ENCODE measurements around the gene HEATR3. TPM values are rescaled to one million over a fixed set of nuclear protein-coding genes. Genes with fewer than 3 reads are reported as not detected.

HEATR3 gene
- total RNA-seq, 1 experiment from 2014 or later = 22.1 TPM

DNA sequence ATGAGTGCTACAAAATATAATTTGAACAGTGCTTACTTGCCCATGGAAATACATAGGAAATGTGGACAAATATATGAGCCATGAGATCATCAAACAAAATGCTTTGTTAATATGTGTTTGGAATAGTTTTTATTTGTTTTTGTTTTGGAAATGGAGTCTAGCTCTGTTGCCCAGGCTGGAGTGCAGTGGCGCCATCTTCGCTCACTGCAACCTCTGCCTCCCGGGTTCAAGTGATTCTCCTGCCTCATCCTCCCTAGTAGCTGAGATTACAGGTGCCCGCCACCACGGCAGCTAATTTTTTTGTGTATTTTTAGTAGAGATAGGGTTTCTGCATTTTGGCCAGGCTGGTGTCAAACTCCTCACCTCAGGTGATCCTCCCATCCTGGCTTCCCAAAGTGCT is 37.9 kb upstream of the HEATR3 start:
- no peak for DNase-seq
- peaks cover 19% of the 10 kb centered on the region; the same call in 1 of the 2 replicates for H3K36me3 ChIP-seq (ENCODE audit: insufficient read depth, low read length)
- H3K9ac ChIP-seq (ENCODE audit: low read length) = no peak overlapping the region
- H3K27ac ChIP-seq (ENCODE audit: low read length) = no peak overlapping the region
- no peak overlapping the region for H3K4me2 ChIP-seq (ENCODE audit: low read depth, low read length, poor library complexity, severe bottlenecking)
- H3K79me2 ChIP-seq (ENCODE audit: low read length) = peaks cover 54% of the 10 kb centered on the region
- H3K4me3 ChIP-seq (ENCODE audit: low read length) = no peak overlapping the region
- peaks cover 14% of the 10 kb centered on the region for H3K4me1 ChIP-seq (ENCODE audit: low read length)
- H3K27me3 ChIP-seq (ENCODE audit: low read length) = no peaks in the 10 kb centered on the region
- H4K20me1 ChIP-seq (ENCODE audit: insufficient read depth, low read depth, low read length) = no peaks in the 10 kb centered on the region
- H3K9me3 ChIP-seq (ENCODE audit: low read length) = no peaks in the 10 kb centered on the region
- H3K9me2 ChIP-seq (replicated peaks; ENCODE audit: insufficient read depth, low read length) = no peaks in the 10 kb centered on the region
- no peak overlapping the region for H2AFZ ChIP-seq (ENCODE audit: low read length)

DNA sequence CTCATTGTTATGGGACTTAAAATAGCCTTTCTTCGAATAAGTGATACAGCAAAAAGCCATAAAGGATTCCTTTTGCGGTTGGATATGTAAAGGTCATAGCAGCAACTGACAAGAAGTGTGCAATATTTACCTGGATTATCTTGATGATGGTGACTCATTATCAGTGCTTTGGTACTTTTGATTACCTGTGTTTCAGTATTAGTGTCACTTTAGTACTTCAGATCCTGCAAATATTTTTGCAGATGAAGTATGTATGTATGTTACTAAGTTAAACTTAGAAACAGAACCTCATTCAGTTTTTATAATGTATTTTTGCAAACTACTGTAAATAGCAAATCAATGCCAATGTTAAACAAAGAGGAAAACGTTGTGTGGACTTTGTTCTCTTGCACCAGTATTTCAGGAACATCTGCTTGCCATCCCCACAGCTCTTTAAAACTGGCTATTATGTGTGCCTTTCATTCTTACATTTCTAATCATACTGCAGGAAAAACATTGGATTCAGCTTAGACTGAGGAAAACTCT is 30.2 kb upstream of the HEATR3 start:
- Histone ChIP-seq H3K27ac (ENCODE audit: low read length) (no peak overlapping the region), H2AFZ (ENCODE audit: low read length) (no peak overlapping the region), H3K4me3 (ENCODE audit: low read length) (no peak overlapping the region), H3K9ac (ENCODE audit: low read length) (no peak overlapping the region), H3K27me3 (ENCODE audit: low read length) (no peaks in the 10 kb centered on the region), H3K36me3 (ENCODE audit: insufficient read depth, low read length) (peaks cover 11% of the 10 kb centered on the region; the same call in 1 of the 2 replicates), H3K4me1 (ENCODE audit: low read length) (peaks cover 4% of the 10 kb centered on the region), H3K9me3 (ENCODE audit: low read length) (no peaks in the 10 kb centered on the region), H3K4me2 (ENCODE audit: low read depth, low read length, poor library complexity, severe bottlenecking) (no peak overlapping the region), H3K79me2 (ENCODE audit: low read length) (0 out of 2 replicates have a peak, but pooled peaks cover 2% of the 10 kb centered on the region), H4K20me1 (ENCODE audit: insufficient read depth, low read depth, low read length) (no peaks in the 10 kb centered on the region), H3K9me2 (replicated peaks; ENCODE audit: insufficient read depth, low read length) (no peaks in the 10 kb centered on the region)
- DNase-seq = no peak

DNA sequence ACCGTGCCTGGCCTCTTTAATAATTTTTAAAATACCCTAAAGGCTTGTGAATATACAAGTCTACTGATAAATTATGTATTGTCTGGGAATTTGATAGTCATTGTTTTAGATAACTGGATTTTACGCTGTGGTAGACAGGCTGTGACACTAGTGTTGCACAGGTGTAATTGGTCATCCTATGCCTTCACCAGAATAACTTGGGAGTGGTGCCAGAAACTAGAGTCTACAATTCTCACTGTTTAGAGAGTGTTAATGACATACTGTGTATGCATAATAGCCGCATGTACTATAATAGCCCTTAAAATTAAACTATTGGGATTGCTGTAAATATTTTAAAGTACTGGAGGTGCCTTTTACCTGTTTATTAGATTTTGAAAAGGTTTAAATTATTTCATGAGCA is 29.3 kb upstream of the HEATR3 start:
- Histone ChIP-seq H3K27me3 (ENCODE audit: low read length) (no peaks in the 10 kb centered on the region), H3K9me3 (ENCODE audit: low read length) (no peaks in the 10 kb centered on the region), H3K9ac (ENCODE audit: low read length) (no peak overlapping the region), H4K20me1 (ENCODE audit: insufficient read depth, low read depth, low read length) (no peaks in the 10 kb centered on the region), H3K79me2 (ENCODE audit: low read length) (no peaks in the 10 kb centered on the region), H3K4me2 (ENCODE audit: low read depth, low read length, poor library complexity, severe bottlenecking) (no peak overlapping the region), H3K4me3 (ENCODE audit: low read length) (no peak overlapping the region), H3K36me3 (ENCODE audit: insufficient read depth, low read length) (peaks cover 7% of the 10 kb centered on the region; the same call in 1 of the 2 replicates), H3K27ac (ENCODE audit: low read length) (no peak overlapping the region), H3K4me1 (ENCODE audit: low read length) (peaks cover 4% of the 10 kb centered on the region), H3K9me2 (replicated peaks; ENCODE audit: insufficient read depth, low read length) (no peaks in the 10 kb centered on the region), H2AFZ (ENCODE audit: low read length) (no peak overlapping the region)
- DNase-seq = no peak

DNA sequence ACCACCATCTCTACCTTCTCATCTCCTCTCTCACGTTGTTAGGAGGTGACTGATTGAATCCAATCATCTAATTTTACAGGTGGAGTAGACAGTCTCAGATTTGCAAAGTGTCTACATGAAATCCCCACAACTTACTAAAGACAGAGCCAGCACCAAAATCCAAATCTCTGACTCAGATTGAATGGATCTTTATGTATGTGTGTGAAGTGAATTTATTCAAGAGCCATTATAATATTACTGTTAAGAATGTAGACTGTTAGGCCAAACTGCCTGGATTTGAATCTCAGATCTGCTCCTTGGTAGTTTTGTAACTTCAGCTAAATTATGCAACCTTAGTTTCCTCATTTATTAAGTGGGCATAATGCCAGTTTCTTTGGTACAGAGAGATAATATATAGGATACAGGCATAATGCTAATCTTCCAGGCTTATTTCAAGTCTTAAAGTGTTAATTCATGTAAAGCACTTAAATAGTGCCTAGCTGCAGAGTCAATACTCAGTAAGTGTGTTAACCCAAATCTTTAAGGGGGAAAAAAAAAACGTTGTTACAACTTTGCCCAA is 28.0 kb upstream of the HEATR3 start:
- no peaks in the 10 kb centered on the region for H3K27me3 ChIP-seq (ENCODE audit: low read length)
- no peaks in the 10 kb centered on the region for H4K20me1 ChIP-seq (ENCODE audit: insufficient read depth, low read depth, low read length)
- H2AFZ ChIP-seq (ENCODE audit: low read length) = no peak overlapping the region
- H3K79me2 ChIP-seq (ENCODE audit: low read length) = no peaks in the 10 kb centered on the region
- no peak overlapping the region for H3K4me2 ChIP-seq (ENCODE audit: low read depth, low read length, poor library complexity, severe bottlenecking)
- H3K4me3 ChIP-seq (ENCODE audit: low read length) = no peak overlapping the region
- peaks cover 4% of the 10 kb centered on the region; the same call in 1 of the 2 replicates for H3K36me3 ChIP-seq (ENCODE audit: insufficient read depth, low read length)
- no peak overlapping the region for H3K27ac ChIP-seq (ENCODE audit: low read length)
- H3K4me1 ChIP-seq (ENCODE audit: low read length) = peaks cover 4% of the 10 kb centered on the region
- no peak overlapping the region for H3K9ac ChIP-seq (ENCODE audit: low read length)
- no peaks in the 10 kb centered on the region for H3K9me3 ChIP-seq (ENCODE audit: low read length)
- no peak for DNase-seq
- H3K9me2 ChIP-seq (replicated peaks; ENCODE audit: insufficient read depth, low read length) = no peaks in the 10 kb centered on the region

DNA sequence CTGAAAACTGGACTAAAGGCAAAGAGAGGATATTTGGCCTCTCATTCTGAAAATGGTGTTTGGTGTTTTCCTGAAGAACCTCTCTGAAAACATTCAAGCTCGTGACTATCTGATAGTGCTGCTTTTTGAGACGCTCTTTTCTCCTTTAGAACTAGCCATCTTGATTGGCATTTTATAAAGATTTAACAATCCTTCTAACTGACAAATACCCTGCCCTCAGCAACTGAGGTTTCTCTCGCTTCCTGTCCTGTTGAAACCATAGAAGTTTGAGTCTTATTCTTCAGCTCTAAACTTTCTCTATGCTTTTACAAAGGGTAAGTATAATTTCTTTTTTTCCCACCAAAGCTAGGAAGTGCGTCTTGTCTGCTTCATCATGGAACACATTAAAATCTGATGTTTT is 27.5 kb upstream of the HEATR3 start:
- no peaks in the 10 kb centered on the region for H4K20me1 ChIP-seq (ENCODE audit: insufficient read depth, low read depth, low read length)
- no peak for DNase-seq
- H3K9ac ChIP-seq (ENCODE audit: low read length) = no peak overlapping the region
- H3K9me2 ChIP-seq (replicated peaks; ENCODE audit: insufficient read depth, low read length) = no peaks in the 10 kb centered on the region
- no peak overlapping the region for H3K4me2 ChIP-seq (ENCODE audit: low read depth, low read length, poor library complexity, severe bottlenecking)
- no peaks in the 10 kb centered on the region for H3K79me2 ChIP-seq (ENCODE audit: low read length)
- H3K36me3 ChIP-seq (ENCODE audit: insufficient read depth, low read length) = peaks cover 4% of the 10 kb centered on the region; the same call in 1 of the 2 replicates
- no peak overlapping the region for H2AFZ ChIP-seq (ENCODE audit: low read length)
- no peak overlapping the region for H3K4me3 ChIP-seq (ENCODE audit: low read length)
- peaks cover 4% of the 10 kb centered on the region for H3K4me1 ChIP-seq (ENCODE audit: low read length)
- H3K27ac ChIP-seq (ENCODE audit: low read length) = no peak overlapping the region
- H3K9me3 ChIP-seq (ENCODE audit: low read length) = no peaks in the 10 kb centered on the region
- H3K27me3 ChIP-seq (ENCODE audit: low read length) = no peaks in the 10 kb centered on the region

DNA sequence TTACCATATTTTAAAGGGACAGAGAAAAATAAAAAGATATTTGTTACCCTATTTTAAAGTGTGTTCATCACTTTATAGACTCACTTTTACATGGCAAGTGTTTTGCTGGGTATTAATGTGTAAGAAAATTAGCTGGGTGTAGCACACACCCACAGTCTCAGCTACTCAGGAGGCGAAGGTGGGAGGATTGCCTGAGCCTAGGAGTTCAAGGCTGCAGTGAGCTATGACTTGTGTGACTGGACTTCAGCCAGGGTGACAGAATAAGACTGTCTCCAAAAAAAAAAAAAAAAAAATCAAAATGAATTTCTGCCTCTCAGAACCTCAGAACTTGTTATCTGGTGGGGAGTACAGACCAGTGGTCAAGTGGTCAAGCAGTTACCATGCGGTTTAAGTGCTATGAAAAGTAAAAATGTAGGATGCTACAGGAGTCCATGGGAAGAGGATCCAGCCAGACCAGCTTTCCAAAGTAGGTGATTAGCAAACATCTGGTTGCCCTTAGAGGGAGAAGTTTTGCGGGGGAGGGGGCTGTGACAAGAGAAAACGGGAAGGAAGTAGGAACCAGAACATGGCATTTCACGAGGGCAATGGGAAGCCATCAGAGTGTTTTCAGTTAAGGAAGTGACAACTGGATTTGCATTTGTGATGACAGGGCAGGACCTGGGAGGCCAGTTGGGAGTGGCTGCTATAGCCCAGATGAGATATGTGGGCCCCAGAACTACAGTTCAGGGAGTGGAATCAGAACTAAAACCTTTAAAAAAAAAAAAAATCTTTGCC is 26.8 kb upstream of the HEATR3 start:
- H3K9ac ChIP-seq (ENCODE audit: low read length) = no peak overlapping the region
- peaks cover 4% of the 10 kb centered on the region for H3K4me1 ChIP-seq (ENCODE audit: low read length)
- no peak overlapping the region for H3K4me3 ChIP-seq (ENCODE audit: low read length)
- H3K9me2 ChIP-seq (replicated peaks; ENCODE audit: insufficient read depth, low read length) = no peaks in the 10 kb centered on the region
- no peaks in the 10 kb centered on the region for H3K27me3 ChIP-seq (ENCODE audit: low read length)
- H3K4me2 ChIP-seq (ENCODE audit: low read depth, low read length, poor library complexity, severe bottlenecking) = no peak overlapping the region
- no peaks in the 10 kb centered on the region for H3K9me3 ChIP-seq (ENCODE audit: low read length)
- H3K79me2 ChIP-seq (ENCODE audit: low read length) = no peaks in the 10 kb centered on the region
- H4K20me1 ChIP-seq (ENCODE audit: insufficient read depth, low read depth, low read length) = no peaks in the 10 kb centered on the region
- no peak overlapping the region for H3K27ac ChIP-seq (ENCODE audit: low read length)
- H3K36me3 ChIP-seq (ENCODE audit: insufficient read depth, low read length) = peaks cover 4% of the 10 kb centered on the region; the same call in 1 of the 2 replicates
- DNase-seq = peak; percentile 55
- H2AFZ ChIP-seq (ENCODE audit: low read length) = no peak overlapping the region

DNA sequence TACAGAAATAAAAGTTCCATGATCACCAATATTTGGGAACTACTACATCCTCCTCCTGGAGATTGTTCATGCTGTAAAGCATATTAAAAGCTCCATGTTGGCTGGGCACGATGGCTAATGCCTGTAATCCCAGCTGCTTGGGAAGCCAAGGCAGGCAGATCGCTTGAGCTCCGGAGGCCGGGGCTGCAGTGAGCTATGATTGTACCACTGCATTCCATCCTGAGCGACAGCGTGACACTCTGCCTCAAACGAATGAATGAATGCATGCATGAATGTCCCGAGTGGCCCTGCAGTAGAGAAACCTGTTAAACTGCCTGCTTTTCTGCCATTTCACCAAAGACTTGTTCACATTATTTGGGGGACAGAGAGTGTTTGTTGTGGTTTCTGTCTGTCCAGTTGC is 25.8 kb upstream of the HEATR3 start:
- Histone ChIP-seq H2AFZ (ENCODE audit: low read length) (no peak overlapping the region), H3K4me3 (ENCODE audit: low read length) (no peak overlapping the region), H3K27ac (ENCODE audit: low read length) (no peak overlapping the region), H3K9me3 (ENCODE audit: low read length) (no peaks in the 10 kb centered on the region), H3K27me3 (ENCODE audit: low read length) (no peaks in the 10 kb centered on the region), H3K9me2 (replicated peaks; ENCODE audit: insufficient read depth, low read length) (no peaks in the 10 kb centered on the region), H3K4me2 (ENCODE audit: low read depth, low read length, poor library complexity, severe bottlenecking) (no peak overlapping the region), H3K36me3 (ENCODE audit: insufficient read depth, low read length) (peaks cover 4% of the 10 kb centered on the region; the same call in 1 of the 2 replicates), H3K79me2 (ENCODE audit: low read length) (no peaks in the 10 kb centered on the region), H4K20me1 (ENCODE audit: insufficient read depth, low read depth, low read length) (no peaks in the 10 kb centered on the region), H3K4me1 (ENCODE audit: low read length) (peaks cover 4% of the 10 kb centered on the region), H3K9ac (ENCODE audit: low read length) (no peak overlapping the region)
- no peak for DNase-seq

DNA sequence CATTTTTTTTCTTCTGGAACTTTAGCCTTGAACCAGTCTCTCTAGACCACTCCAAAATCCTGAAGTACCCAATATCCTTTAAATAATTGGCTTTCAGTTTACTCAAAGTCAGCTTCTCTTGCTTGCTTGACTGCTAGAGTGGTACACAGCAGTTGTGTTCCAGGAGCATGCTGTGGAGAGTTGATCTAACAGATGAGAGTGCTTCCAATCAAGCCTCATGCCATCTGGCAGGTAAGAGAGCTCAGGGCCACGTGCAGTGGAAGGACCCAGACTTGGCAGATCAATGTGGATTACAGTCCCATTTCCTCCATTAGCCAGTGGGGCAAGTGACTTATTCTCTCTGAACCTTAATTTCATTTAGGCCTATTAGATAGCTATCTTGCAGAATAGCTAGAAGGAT is 25.1 kb upstream of the HEATR3 start:
- Histone ChIP-seq H3K4me3 (ENCODE audit: low read length) (no peak overlapping the region), H3K27me3 (ENCODE audit: low read length) (no peaks in the 10 kb centered on the region), H3K27ac (ENCODE audit: low read length) (no peak overlapping the region), H2AFZ (ENCODE audit: low read length) (no peak overlapping the region), H3K79me2 (ENCODE audit: low read length) (no peaks in the 10 kb centered on the region), H3K9ac (ENCODE audit: low read length) (no peak overlapping the region), H3K36me3 (ENCODE audit: insufficient read depth, low read length) (peaks cover 4% of the 10 kb centered on the region; the same call in 1 of the 2 replicates), H4K20me1 (ENCODE audit: insufficient read depth, low read depth, low read length) (no peaks in the 10 kb centered on the region), H3K4me1 (ENCODE audit: low read length) (peaks cover 4% of the 10 kb centered on the region), H3K9me2 (replicated peaks; ENCODE audit: insufficient read depth, low read length) (no peaks in the 10 kb centered on the region), H3K9me3 (ENCODE audit: low read length) (no peaks in the 10 kb centered on the region), H3K4me2 (ENCODE audit: low read depth, low read length, poor library complexity, severe bottlenecking) (no peak overlapping the region)
- DNase-seq = no peak

Data from Karpas-422 (cell line).